ENCODE data around the gene TXNRD1.

TXNRD1 gene

DNA sequence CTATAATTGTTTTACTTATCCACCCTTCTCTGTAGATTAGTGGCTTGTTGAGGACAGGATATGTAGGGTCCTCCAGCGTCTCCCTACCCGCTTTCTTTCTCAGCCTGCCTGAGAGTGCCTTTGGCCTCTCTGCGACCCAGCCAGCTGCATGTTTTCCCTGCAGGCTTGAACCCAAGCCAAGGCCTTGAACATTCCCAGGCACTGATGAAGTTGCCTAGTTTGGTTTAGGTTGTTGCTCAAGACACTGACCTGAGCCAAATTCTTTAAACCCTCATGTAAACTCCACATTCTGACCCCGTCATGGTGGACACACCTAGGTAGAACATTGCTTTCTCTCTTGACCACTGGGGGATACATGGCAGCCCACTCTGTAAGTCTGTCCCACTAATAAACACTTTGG is 33.4 kb upstream of the TXNRD1 start:
- Histone ChIP-seq H3K4me3 (ENCODE audit: control insufficient read depth in 1 of 7, extremely low read depth in 1 of 7, insufficient read depth in 4 of 7, low read depth in 2 of 7, low read length in 6 of 7) (no peak overlapping the region), H3K27me3 (replicated peaks in 2 of 5; ENCODE audit: control insufficient read depth in 4 of 5, insufficient read depth in 5 of 5, low read length in 4 of 5) (no peaks in the 10 kb centered on the region), H3K9me3 (ENCODE audit: control extremely low read depth in 1 of 5, control insufficient read depth in 4 of 5, insufficient read depth in 2 of 5, low read depth in 1 of 5, low read length in 4 of 5) (peaks cover 3 to 17% (median 6%) of the 10 kb centered on the region in 5 experiments), H3K4me1 (ENCODE audit: control extremely low read depth in 1 of 4, control insufficient read depth in 4 of 4, insufficient read depth in 4 of 4, low read length in 3 of 4) (peaks cover 0 to 16% (median 6%) of the 10 kb centered on the region in 4 experiments), H3K27ac (ENCODE audit: insufficient read depth in 1 of 2, low read depth in 1 of 2, low read length in 2 of 2, poor library complexity in 1 of 2, severe bottlenecking in 2 of 2) (no peak overlapping the region), H3K36me3 (ENCODE audit: control insufficient read depth in 4 of 4, insufficient read depth in 4 of 4, low read length in 3 of 4) (no peaks in the 10 kb centered on the region)
- POLR2A ChIA-PET = no interaction called here
- CTCF ChIA-PET = no interaction called here
- no peak for DNase-seq
- WGBS (ENCODE audit: insufficient coverage) = 100% methylated on average over 1 of the region's 4 CpGs

DNA sequence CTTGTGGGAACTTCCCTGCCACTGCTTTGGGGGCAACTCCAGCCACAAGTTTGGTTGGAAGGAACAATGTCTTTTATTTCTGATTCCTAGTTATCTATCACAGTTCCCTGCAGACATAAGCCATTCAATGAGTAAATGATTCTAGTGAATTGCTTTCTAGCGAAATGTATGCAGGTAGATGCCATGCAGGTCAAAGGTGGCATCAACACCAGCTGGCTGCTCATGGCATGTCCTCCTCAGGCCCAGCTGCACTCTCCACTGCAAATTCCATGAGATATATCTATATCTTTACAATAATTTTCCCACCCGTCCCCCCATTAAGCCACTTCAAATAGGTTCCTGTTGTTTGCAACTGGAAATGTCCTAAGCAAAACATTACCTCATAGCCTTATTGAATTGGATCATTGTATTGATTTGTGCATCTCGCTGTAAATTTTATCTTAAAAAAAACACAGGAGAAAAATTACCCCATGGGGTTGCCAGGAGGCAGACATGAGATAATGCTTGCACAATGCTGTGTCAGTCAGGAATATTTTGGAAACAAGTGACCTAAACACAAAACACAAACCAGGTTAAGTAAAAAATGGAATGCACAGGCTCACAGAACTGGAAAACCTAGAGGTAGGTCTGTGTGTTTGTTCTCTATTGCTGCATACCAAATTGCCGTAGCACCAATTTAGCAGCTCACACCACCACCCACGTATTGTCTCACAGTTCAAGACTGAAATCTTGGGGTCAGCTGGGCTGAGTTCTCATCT is 32.8 kb upstream of the TXNRD1 start:
- 100% methylated on average over 2 of the region's 5 CpGs for WGBS (ENCODE audit: insufficient coverage)

DNA sequence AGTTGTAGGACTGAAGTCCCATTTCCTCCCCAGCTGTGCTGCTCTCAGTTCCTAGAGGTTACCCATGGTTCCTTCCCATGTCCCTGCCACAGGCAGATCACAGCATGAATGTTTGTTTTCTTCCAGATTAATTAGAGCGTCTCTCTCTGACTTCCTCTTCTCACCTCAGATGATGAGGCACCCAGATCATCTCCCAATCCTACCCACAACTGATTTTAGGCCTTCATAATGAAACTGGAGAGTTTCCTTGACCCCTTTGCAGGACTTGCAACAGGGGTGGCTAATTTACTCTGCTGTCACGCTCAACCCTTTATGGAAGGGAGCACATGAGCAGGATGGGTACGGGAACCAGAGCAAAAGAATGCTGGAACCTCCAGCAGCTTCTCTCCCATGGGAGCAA is 32.1 kb upstream of the TXNRD1 start:
- H3K27me3 ChIP-seq (replicated peaks in 2 of 5; ENCODE audit: control insufficient read depth in 4 of 5, insufficient read depth in 5 of 5, low read length in 4 of 5) = no peaks in the 10 kb centered on the region
- H3K4me1 ChIP-seq (ENCODE audit: control extremely low read depth in 1 of 4, control insufficient read depth in 4 of 4, insufficient read depth in 4 of 4, low read length in 3 of 4) = peaks cover 0 to 4% (median 0%) of the 10 kb centered on the region in 4 experiments
- 92% methylated on average over 3 of the region's 3 CpGs for WGBS (ENCODE audit: insufficient coverage)
- DNase-seq = no peak
- POLR2A ChIA-PET = no interaction called here
- no peak overlapping the region for H3K27ac ChIP-seq (ENCODE audit: insufficient read depth in 1 of 2, low read depth in 1 of 2, low read length in 2 of 2, poor library complexity in 1 of 2, severe bottlenecking in 2 of 2)
- H3K9me3 ChIP-seq (ENCODE audit: control extremely low read depth in 1 of 5, control insufficient read depth in 4 of 5, insufficient read depth in 2 of 5, low read depth in 1 of 5, low read length in 4 of 5) = peaks cover 3 to 17% (median 6%) of the 10 kb centered on the region in 5 experiments
- CTCF ChIA-PET = no interaction called here
- no peaks in the 10 kb centered on the region for H3K36me3 ChIP-seq (ENCODE audit: control insufficient read depth in 4 of 4, insufficient read depth in 4 of 4, low read length in 3 of 4)
- H3K4me3 ChIP-seq (ENCODE audit: control insufficient read depth in 1 of 7, extremely low read depth in 1 of 7, insufficient read depth in 4 of 7, low read depth in 2 of 7, low read length in 6 of 7) = no peak overlapping the region

More for the DNA sequence above, 32.8 kb upstream of the TXNRD1 start:
- no peak overlapping the region for H3K27ac ChIP-seq (ENCODE audit: insufficient read depth in 1 of 2, low read depth in 1 of 2, low read length in 2 of 2, poor library complexity in 1 of 2, severe bottlenecking in 2 of 2)
- CTCF ChIA-PET = no interaction called here
- no peaks in the 10 kb centered on the region for H3K36me3 ChIP-seq (ENCODE audit: control insufficient read depth in 4 of 4, insufficient read depth in 4 of 4, low read length in 3 of 4)
- H3K4me1 ChIP-seq (ENCODE audit: control extremely low read depth in 1 of 4, control insufficient read depth in 4 of 4, insufficient read depth in 4 of 4, low read length in 3 of 4) = peaks cover 0 to 9% (median 2%) of the 10 kb centered on the region in 4 experiments
- peaks cover 3 to 17% (median 6%) of the 10 kb centered on the region in 5 experiments for H3K9me3 ChIP-seq (ENCODE audit: control extremely low read depth in 1 of 5, control insufficient read depth in 4 of 5, insufficient read depth in 2 of 5, low read depth in 1 of 5, low read length in 4 of 5)
- H3K27me3 ChIP-seq (replicated peaks in 2 of 5; ENCODE audit: control insufficient read depth in 4 of 5, insufficient read depth in 5 of 5, low read length in 4 of 5) = no peaks in the 10 kb centered on the region
- no peak for DNase-seq
- POLR2A ChIA-PET = no interaction called here
- H3K4me3 ChIP-seq (ENCODE audit: control insufficient read depth in 1 of 7, extremely low read depth in 1 of 7, insufficient read depth in 4 of 7, low read depth in 2 of 7, low read length in 6 of 7) = no peak overlapping the region

DNA sequence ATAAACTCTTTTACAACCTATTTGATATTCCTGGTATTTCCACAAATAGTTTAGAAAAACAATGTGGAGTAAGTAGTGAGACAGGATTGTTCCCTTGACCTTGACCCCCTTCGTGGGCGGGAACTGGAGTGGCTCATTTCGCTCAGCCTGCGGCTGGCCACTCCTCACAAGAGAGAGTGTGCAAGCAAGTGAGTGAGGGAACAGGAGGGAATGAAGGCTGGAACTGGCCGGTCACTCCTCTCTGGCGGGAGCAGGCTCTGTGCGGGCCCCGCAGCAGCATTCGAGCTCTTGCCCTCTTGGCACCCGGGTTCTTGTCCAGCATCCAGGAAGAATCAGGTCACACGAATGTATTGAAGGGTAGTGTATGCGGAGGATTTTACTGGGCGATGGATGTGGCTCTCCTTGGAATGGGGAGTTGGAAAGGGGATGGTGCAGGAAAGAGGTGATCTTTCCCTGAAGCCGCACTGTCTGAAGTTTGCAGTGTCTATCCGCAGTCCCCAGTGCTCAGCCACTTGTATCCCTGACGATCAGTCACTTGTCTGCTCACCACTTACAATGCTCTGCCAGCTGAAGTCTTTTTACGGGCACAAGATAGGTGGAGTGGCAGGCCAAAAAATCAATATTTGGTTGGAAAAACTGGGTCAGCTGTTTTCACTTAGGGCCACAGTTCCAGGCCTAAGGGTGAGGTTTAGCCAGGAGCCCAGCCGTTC is 28.0 kb upstream of the TXNRD1 start:
- WGBS (ENCODE audit: insufficient coverage) = 96% methylated on average over 15 of the region's 18 CpGs
- CTCF ChIA-PET = no interaction called here

DNA sequence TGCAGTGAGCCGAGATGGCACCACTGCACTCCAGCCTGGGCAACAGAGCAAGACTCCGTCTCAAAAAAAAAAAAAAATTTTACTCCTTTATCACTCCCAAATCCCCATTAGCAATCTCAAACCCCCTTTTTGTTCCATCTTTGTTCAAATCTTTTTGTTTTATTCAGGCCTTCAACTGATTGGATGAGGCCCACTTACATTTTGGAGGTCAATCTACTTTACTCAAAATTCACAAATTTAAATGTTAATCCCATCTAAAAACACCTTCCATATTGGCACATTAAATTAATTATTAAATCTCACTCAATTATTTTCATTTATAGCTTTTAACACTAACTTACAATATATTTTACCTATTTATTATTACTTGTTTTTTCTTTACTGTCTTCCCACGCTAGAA is 27.0 kb upstream of the TXNRD1 start:
- ChIA-PET CTCF (no interaction called here), POLR2A (no interaction called here)
- no peak for DNase-seq
- Histone ChIP-seq H3K36me3 (ENCODE audit: control insufficient read depth in 4 of 4, insufficient read depth in 4 of 4, low read length in 3 of 4) (no peaks in the 10 kb centered on the region), H3K27ac (ENCODE audit: insufficient read depth in 1 of 2, low read depth in 1 of 2, low read length in 2 of 2, poor library complexity in 1 of 2, severe bottlenecking in 2 of 2) (no peak overlapping the region), H3K27me3 (replicated peaks in 2 of 5; ENCODE audit: control insufficient read depth in 4 of 5, insufficient read depth in 5 of 5, low read length in 4 of 5) (no peaks in the 10 kb centered on the region), H3K4me3 (ENCODE audit: control insufficient read depth in 1 of 7, extremely low read depth in 1 of 7, insufficient read depth in 4 of 7, low read depth in 2 of 7, low read length in 6 of 7) (no peak overlapping the region), H3K4me1 (ENCODE audit: control extremely low read depth in 1 of 4, control insufficient read depth in 4 of 4, insufficient read depth in 4 of 4, low read length in 3 of 4) (no peaks in the 10 kb centered on the region), H3K9me3 (ENCODE audit: control extremely low read depth in 1 of 5, control insufficient read depth in 4 of 5, insufficient read depth in 2 of 5, low read depth in 1 of 5, low read length in 4 of 5) (peaks cover 3 to 13% (median 6%) of the 10 kb centered on the region in 5 experiments)
- WGBS (ENCODE audit: insufficient coverage) = 100% methylated on average over 2 of the region's 3 CpGs

More for the DNA sequence above, 28.0 kb upstream of the TXNRD1 start:
- DNase-seq = no peak
- H3K9me3 ChIP-seq (ENCODE audit: control extremely low read depth in 1 of 5, control insufficient read depth in 4 of 5, insufficient read depth in 2 of 5, low read depth in 1 of 5, low read length in 4 of 5) = peaks cover 3 to 17% (median 6%) of the 10 kb centered on the region in 5 experiments
- no peaks in the 10 kb centered on the region for H3K36me3 ChIP-seq (ENCODE audit: control insufficient read depth in 4 of 4, insufficient read depth in 4 of 4, low read length in 3 of 4)
- no peak overlapping the region for H3K27ac ChIP-seq (ENCODE audit: insufficient read depth in 1 of 2, low read depth in 1 of 2, low read length in 2 of 2, poor library complexity in 1 of 2, severe bottlenecking in 2 of 2)
- no peak overlapping the region for H3K4me3 ChIP-seq (ENCODE audit: control insufficient read depth in 1 of 7, extremely low read depth in 1 of 7, insufficient read depth in 4 of 7, low read depth in 2 of 7, low read length in 6 of 7)
- H3K27me3 ChIP-seq (replicated peaks in 2 of 5; ENCODE audit: control insufficient read depth in 4 of 5, insufficient read depth in 5 of 5, low read length in 4 of 5) = no peaks in the 10 kb centered on the region
- POLR2A ChIA-PET = no interaction called here
- H3K4me1 ChIP-seq (ENCODE audit: control extremely low read depth in 1 of 4, control insufficient read depth in 4 of 4, insufficient read depth in 4 of 4, low read length in 3 of 4) = no peaks in the 10 kb centered on the region

DNA sequence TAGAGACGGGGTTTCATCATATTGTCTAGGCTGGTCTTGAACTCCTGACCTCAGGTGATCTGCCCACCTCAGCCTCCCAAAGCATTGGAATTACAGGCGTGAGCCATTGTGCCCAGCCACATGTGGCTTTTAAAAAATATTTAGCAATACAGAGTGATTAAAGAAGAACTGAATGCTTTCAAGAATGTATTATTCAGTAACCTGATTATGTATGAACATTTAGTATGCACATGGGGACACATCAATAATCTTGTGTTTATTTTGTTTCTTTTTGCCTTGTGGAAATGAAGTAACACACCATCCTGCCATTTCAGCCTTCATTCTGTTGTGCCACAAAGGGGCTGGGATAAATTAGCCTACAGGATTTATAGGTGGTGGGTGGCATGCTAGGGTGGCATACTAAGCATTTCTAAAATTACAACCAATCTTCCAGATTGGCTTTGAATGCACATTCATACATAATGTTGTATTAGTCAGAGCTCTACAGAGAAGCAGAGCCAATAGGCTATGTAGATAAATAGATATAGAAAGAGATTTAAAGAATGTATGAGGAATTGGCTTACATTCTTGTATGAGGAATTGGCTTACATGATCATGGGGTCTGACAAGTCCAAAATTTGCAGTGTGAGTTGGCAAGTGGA is 25.5 kb upstream of the TXNRD1 start:
- ChIA-PET POLR2A (no interaction called here), CTCF (interaction anchor here (0.7 kb wide), 1 partner anchor 577 kb away, joined by 3 read pairs; no protein-coding TSS in a partner anchor)
- DNase-seq = no peak

More for the DNA sequence above, 25.5 kb upstream of the TXNRD1 start:
- H3K4me1 ChIP-seq (ENCODE audit: control extremely low read depth in 1 of 4, control insufficient read depth in 4 of 4, insufficient read depth in 4 of 4, low read length in 3 of 4) = no peaks in the 10 kb centered on the region
- H3K4me3 ChIP-seq (ENCODE audit: control insufficient read depth in 1 of 7, extremely low read depth in 1 of 7, insufficient read depth in 4 of 7, low read depth in 2 of 7, low read length in 6 of 7) = no peak overlapping the region
- H3K36me3 ChIP-seq (ENCODE audit: control insufficient read depth in 4 of 4, insufficient read depth in 4 of 4, low read length in 3 of 4) = no peaks in the 10 kb centered on the region
- H3K27me3 ChIP-seq (replicated peaks in 2 of 5; ENCODE audit: control insufficient read depth in 4 of 5, insufficient read depth in 5 of 5, low read length in 4 of 5) = no peaks in the 10 kb centered on the region
- H3K27ac ChIP-seq (ENCODE audit: insufficient read depth in 1 of 2, low read depth in 1 of 2, low read length in 2 of 2, poor library complexity in 1 of 2, severe bottlenecking in 2 of 2) = no peak overlapping the region
- H3K9me3 ChIP-seq (ENCODE audit: control extremely low read depth in 1 of 5, control insufficient read depth in 4 of 5, insufficient read depth in 2 of 5, low read depth in 1 of 5, low read length in 4 of 5) = peaks cover 0 to under 1% (median 0%) of the 10 kb centered on the region in 5 experiments
- WGBS (ENCODE audit: insufficient coverage) = 92% methylated on average over 2 of the region's 2 CpGs
